Rectal smooth muscle tissue (tissue), 1 donor: ENCODE data around the gene ZNF761.
A peak's percentile ranks its signal among the peaks of the same experiment; 100 is the strongest.
"Not testable (repeated sequence)": the region's sequence is repeated elsewhere in the genome, so short reads cannot be mapped to it uniquely, and the experiment has no call there.

Source experiments
- H3K27ac ChIP-seq: one replicate; pipeline ENCODE4 v1.7.0; 2013; ENCODE audit warnings: low read depth, low read length, inconsistent platforms
- H3K27me3 ChIP-seq: one replicate; pipeline ENCODE4 v1.7.0; 2013; ENCODE audit warnings: low read length; ENCODE audit not compliant: control insufficient read depth, insufficient read depth
- H3K36me3 ChIP-seq: one replicate; pipeline ENCODE4 v1.7.0; 2013; ENCODE audit warnings: low read length; ENCODE audit not compliant: control insufficient read depth, insufficient read depth
- H3K4me1 ChIP-seq: one replicate; pipeline ENCODE4 v1.7.0; 2013; ENCODE audit warnings: low read length; ENCODE audit not compliant: control insufficient read depth, insufficient read depth
- H3K4me3 ChIP-seq: one replicate; pipeline ENCODE4 v1.7.0; 2013; ENCODE audit warnings: low read length
- H3K9ac ChIP-seq: one replicate; pipeline ENCODE4 v1.7.0; 2013; ENCODE audit warnings: low read length

Gene ZNF761

DNA sequence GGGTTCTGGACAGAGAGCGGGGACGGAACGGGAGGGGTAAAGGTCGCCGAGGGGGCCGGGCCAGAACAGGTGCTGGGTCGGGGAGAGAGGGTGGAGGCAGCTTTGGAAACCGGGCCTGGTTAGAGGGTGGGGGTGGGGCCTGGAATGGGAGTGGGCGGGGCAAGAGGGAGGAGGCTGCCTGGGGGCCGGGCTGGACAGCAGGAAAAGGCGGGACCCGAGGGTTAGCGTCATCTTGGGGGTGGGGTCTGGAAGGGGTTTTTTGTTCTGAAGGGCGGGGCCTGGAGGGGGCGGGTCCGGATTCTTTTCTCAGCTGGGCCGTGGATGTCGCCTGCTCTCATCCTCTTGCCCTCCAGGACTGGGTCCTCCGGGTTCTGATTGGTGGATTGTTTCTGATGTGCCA is 31.5 kb downstream of the ZNF761 start:
- no peaks in the 10 kb centered on the region for H3K4me1 ChIP-seq
- H3K9ac ChIP-seq: no peak overlapping the region
- no peaks in the 10 kb centered on the region for H3K27me3 ChIP-seq
- peak overlapping the region; percentile 38 for H3K4me3 ChIP-seq
- no peak overlapping the region for H3K27ac ChIP-seq
- H3K36me3 ChIP-seq: no peaks in the 10 kb centered on the region

GRCh38 chr19:53466726-53467484 is 35.1 kb downstream of the ZNF761 start:
- Histone ChIP-seq H3K27ac (no peak overlapping the region), H3K4me3 (peak overlapping the region; percentile 58), H3K36me3 (no peaks in the 10 kb centered on the region), H3K27me3 (no peaks in the 10 kb centered on the region), H3K4me1 (no peaks in the 10 kb centered on the region), H3K9ac (no peak overlapping the region)

GRCh38 chr19:53467485-53468262 is 35.9 kb downstream of the ZNF761 start, which contains the start of gene ZNF813:
Gene ZNF813, plus strand, starts transcription at chr19:53467733. Its CDS starts 16,090 bp downstream, at chr19:53483823.
- Histone ChIP-seq H3K4me1 (no peaks in the 10 kb centered on the region), H3K4me3 (peak within 1 kb of the TSS; percentile 86), H3K36me3 (no peaks in the 10 kb centered on the region), H3K27ac (no peak within 1 kb of the TSS), H3K9ac (peak within 1 kb of the TSS; percentile 73), H3K27me3 (no peaks in the 10 kb centered on the region)

- H3K27ac ChIP-seq, H3K4me1 ChIP-seq, H3K27me3 ChIP-seq, H3K9ac ChIP-seq, H3K36me3 ChIP-seq: not testable (repeated sequence)
- peak overlapping the region; percentile 86 for H3K4me3 ChIP-seq
Observed at GRCh38 chr19:53468628-53469027, 36.8 kb downstream of the ZNF761 start.

GRCh38 chr19:53471916-53472315 is 40.1 kb downstream of the ZNF761 start:
- no peak overlapping the region for H3K9ac ChIP-seq
- H3K4me1 ChIP-seq: no peaks in the 10 kb centered on the region
- H3K27me3 ChIP-seq: no peaks in the 10 kb centered on the region
- H3K4me3 ChIP-seq: no peak overlapping the region
- no peaks in the 10 kb centered on the region for H3K36me3 ChIP-seq
- no peak overlapping the region for H3K27ac ChIP-seq

DNA sequence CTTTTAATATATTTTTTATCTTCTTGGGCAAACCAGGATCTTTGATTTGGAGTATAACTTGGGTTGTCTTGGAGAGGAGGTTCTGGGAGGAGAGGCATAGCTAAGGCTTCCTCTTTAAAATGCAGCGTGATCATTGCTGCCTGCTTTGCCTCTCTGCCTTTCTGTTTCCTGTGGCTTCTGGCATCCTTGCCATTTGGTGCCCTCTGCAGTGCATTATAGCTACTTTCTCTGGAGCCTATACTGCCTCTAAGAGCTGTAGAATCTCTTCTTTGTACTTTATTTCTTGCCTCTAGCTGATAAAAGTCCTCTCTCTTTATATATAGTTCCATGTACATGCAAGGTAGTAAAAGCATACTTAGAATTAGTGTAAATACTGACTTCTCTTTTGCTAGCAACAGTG is 43.0 kb downstream of the ZNF761 start:
- H3K9ac ChIP-seq, H3K36me3 ChIP-seq, H3K4me3 ChIP-seq, H3K4me1 ChIP-seq, H3K27ac ChIP-seq, H3K27me3 ChIP-seq: not testable (repeated sequence)

DNA sequence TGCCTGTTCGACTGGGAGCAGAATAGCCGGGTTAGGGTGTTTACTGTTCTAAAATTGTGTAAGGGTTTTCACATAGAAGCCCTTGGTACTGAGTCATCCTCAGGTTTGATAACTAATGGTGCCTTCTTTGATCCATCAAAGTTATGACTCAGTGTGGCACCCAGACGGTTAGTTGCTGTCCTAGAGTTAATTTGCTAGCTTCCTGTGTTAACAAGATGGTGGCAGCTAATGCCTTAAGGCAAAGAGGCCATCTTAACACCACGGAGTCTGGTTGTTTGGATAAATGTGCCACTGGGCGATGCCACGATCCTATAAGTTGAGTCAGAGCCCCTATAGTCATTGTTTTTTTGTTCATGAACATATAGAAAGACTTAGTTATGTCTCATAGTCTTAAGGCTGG is 43.7 kb downstream of the ZNF761 start:
- not testable (repeated sequence) for H3K27ac ChIP-seq, H3K36me3 ChIP-seq, H3K27me3 ChIP-seq, H3K9ac ChIP-seq, H3K4me3 ChIP-seq, H3K4me1 ChIP-seq

GRCh38 chr19:53483751-53484150 is 52.0 kb downstream of the ZNF761 start:
- not testable (repeated sequence) for H3K27ac ChIP-seq, H3K4me3 ChIP-seq, H3K9ac ChIP-seq, H3K4me1 ChIP-seq, H3K27me3 ChIP-seq
- H3K36me3 ChIP-seq: peaks cover 14% of the 10 kb centered on the region

- peaks cover 19% of the 10 kb centered on the region for H3K36me3 ChIP-seq
- no peak overlapping the region for H3K9ac ChIP-seq
- H3K4me3 ChIP-seq: no peak overlapping the region
- H3K4me1 ChIP-seq: no peaks in the 10 kb centered on the region
- no peaks in the 10 kb centered on the region for H3K27me3 ChIP-seq
- H3K27ac ChIP-seq: no peak overlapping the region
Observed at GRCh38 chr19:53485046-53486004, 53.5 kb downstream of the ZNF761 start.

DNA sequence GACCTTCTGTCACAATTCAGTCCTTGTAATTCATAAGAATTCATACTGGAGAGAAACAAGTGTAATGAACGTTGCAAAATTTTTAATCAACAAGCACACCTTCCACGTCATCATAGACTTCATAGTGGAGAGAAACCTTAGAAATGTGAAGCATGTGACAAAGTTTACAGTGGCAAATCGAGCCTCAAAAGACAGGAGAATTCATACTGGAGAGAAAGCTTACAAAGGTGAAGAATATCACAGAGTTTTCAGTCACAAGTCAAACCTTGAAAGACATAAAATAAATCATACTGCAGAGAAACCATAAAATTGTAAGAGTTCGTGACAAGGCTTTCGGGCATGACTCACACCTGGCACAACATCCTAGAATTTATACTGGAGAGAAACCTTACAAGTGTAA is 60.4 kb downstream of the ZNF761 start:
- no peaks in the 10 kb centered on the region for H3K27me3 ChIP-seq
- H3K4me1 ChIP-seq: no peaks in the 10 kb centered on the region
- H3K36me3 ChIP-seq: peaks cover 19% of the 10 kb centered on the region
- no peak overlapping the region for H3K27ac ChIP-seq
- H3K9ac ChIP-seq: no peak overlapping the region
- H3K4me3 ChIP-seq: no peak overlapping the region

DNA sequence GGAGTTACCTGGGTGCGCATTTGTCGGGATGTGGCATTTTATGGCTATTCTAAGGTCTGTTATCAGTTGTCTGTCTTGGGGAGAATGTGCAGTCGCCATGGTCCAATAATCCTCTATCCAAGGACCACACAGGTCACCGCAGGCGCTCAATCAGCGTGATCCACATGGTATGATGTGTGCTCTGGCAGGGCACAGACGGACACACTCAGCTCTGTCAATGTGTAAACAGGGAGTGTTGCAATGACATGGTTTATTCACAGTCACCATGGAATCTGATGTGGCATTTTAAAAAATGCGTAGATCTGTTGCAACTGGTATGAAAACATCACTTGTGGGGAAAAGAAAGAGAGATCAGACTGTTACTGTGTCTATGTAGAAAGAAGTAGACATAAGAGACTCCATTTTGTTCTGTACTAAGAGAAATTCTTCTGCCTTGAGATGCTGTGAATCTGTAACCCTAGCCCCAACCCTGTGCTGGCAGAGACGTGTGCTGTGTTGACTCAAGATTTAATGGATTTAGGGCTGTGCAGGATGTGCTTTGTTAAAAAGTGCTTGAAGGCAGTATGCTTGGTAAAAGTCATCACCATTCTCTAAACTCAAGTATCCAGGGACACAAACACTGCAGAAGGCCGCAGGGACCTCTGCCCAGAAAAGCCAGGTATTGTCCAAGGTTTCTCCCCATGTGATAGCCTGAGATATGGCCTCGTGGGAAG is 65.7 kb downstream of the ZNF761 start:
- H3K27me3 ChIP-seq, H3K4me3 ChIP-seq, H3K27ac ChIP-seq, H3K4me1 ChIP-seq, H3K36me3 ChIP-seq, H3K9ac ChIP-seq: not testable (repeated sequence)

DNA sequence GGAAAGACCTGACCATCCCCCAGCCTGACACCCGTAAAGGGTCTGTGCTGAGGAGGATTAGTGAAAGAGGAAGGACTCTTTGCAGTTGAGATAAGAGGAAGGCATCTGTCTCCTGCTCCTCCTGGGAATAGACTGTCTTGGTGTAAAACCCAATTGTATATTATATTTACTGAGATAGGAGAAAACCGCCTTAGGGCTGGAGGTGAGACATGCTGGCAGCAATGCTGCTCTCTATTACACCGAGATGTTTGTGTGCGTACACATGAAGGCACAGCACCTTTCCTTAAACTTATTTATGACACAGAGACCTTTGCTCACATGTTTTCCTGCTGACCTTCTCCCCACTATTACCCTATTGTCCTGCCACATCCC is 66.2 kb downstream of the ZNF761 start:
- not testable (repeated sequence) for H3K4me1 ChIP-seq, H3K4me3 ChIP-seq, H3K27ac ChIP-seq, H3K27me3 ChIP-seq, H3K36me3 ChIP-seq, H3K9ac ChIP-seq
